ENCODE results near the gene IHH.

The IHH gene

DNA sequence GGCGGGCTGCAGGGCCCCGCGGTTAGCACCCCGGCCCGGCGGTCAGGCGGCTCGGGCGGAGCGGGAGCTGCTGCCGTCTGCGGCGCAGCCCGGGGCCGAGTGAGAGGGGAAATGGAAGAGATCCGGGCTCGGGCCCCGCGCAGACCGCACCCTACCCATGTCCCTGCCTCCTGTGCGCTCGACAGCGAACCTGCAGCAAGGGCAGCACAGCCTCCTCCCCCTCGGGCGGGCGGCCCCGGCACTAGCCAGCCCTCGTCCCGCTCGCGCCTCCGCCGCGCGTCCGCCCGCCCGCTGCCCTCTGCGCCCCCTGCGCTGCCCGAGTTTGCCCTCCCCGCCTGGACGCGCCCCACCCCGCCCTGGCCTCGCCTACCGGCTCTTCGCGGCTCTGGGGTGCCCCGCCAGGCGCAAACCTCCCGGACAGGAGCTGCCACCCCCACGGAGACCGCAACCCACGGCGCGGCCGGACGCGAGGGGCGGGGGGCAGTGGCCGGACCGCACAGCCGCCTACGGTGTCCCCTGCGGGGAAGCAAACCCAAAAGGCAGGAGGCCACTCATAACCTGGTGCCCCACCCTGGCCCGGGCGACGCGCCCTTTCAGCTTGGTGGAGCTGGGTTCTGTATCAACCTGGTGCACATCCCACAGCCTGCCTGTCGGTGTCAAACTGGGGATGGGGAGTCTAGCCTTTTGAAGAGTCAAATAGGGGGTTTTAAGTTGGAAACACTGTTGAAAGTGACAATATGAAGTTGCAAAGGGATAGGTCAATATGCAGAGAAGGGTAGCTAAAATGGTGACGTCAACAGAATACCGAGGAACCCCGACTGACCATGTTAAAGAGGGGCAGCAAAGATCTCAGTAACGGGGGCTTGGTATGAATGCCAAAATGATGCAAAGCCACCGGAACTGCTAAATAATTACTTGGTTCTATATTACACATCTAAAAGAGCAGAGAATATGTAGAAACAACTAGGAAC is at the start of gene IHH:
Gene IHH, minus strand, starts transcription at position 101 of the 971 bp plus-strand sequence. CDS start 454 bp downstream, outside the sequence.
- DNase-seq (ENCODE audit: low spot score) = peak; percentile 63

DNA sequence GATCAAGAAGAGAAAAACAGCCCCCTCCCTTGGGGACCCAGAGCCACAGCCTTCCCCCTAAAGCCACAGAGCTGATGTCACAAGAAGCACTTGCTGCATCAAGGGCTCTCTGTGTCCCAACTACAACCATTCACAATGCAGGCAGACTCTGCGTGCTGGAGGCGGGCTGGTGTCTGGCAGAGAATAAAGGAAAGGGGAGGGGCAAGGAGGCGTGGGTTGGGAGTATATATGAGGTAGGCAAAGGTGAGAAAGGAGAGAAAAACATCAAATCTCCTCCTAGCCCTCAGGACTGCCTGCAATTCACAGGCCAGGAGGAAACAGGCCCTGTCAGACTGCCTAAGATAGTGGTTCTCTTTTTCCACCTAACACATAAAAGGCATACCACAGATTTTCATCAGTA is 48.8 kb upstream of the IHH start:
- DNase-seq (ENCODE audit: low spot score) = peak; percentile 60

- DNase-seq (ENCODE audit: low spot score) = no peak
Observed at GRCh38 chr2:219107758-219108157, 47.0 kb upstream of the IHH start.

- DNase-seq (ENCODE audit: low spot score) = no peak
Observed at GRCh38 chr2:219106251-219106650, 45.5 kb upstream of the IHH start.

GRCh38 chr2:219104107-219105035 is 43.6 kb upstream of the IHH start:
- no peak for DNase-seq (ENCODE audit: low spot score)

GRCh38 chr2:219099329-219099728 is 38.6 kb upstream of the IHH start:
- DNase-seq (ENCODE audit: low spot score) = no peak

DNA sequence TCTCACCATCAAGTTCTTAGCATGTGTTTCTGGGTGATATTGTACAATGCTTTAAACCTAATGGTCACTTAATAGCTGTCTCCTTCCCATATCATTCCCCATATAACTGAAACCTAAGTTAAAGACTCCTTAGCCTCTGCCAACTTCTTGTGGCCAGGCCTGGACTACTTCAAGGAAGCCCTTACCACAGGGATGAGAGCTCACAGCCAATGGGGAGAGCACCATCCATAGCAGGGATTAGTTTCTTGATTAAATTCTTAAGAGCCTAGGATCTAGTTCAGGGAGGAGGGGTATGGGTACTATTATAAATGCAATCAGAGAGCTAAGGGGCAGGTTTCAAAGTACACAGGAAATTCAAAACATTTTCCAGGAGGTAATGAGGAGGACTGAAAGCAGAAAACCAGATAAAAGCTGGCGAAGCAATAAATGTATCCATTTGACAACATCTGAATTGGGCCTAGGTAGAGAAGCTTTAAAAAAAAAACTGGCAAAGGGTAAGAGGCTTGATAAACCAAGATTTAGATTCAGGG is 34.8 kb upstream of the IHH start:
- no peak for DNase-seq (ENCODE audit: low spot score)

DNA sequence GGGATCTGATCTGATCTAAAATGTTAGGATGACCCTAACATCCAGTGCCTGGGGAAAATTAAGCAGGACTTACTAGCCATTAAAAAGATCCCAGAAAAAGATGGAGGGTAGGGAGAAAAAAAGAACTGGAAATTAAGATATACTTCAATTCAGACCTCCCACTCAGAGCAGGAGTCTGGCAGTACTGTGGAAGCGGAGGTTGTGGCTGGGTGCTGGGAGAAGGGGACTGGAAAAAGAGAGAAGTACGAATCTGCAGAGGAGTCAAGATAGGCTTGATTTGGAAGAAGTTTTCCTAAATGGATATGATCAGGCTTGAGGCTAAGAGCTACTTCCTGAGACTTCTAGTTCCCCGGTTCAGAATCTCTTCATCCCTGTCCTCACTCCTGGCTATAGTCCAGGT is 33.5 kb upstream of the IHH start:
- no peak for DNase-seq (ENCODE audit: low spot score)

DNA sequence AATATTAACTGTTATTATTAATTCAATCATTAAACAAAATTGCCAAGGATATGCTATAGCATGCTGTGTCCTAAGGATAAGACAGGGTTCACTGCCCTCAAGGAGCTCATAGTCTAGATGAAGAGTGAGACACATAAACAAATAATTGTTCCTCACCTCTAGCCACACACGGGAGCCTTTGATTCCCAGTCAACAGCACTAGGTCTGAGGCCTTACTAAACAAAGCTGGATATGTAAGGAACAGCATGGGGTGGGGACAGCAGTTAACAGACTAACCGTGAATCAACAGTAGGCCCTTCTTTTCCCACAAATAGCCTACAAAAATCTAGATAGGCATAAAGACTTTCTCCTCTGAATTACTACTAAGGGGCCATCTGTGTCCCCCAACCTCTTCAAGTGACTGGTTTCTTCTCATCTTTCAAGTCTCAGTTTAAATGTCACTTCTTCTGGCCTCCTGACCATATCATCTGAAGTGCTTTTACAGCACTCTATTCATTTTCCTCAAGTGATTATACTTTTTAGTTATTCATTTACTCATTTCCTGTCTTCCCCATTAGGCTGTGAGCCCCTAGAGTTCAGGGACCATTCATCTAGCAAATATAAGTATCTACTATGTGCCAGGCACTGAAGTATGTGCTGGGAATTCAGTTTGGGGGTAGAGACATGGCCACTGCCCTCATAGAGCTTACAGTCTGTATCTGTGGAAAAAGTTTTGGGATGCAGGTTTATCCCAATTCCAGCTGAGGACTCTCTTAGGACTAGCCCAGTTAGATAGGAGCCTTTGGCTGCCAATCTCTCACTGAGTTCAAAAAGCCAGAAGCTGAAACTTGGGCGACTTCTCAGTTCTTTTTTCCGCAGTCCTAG is 29.9 kb upstream of the IHH start:
- DNase-seq (ENCODE audit: low spot score) = no peak

GRCh38 chr2:219089330-219089729 is 28.6 kb upstream of the IHH start:
- no peak for DNase-seq (ENCODE audit: low spot score)

GRCh38 chr2:219087848-219088247 is 27.1 kb upstream of the IHH start:
- DNase-seq (ENCODE audit: low spot score) = no peak

GRCh38 chr2:219087361-219087760 is 26.6 kb upstream of the IHH start:
- DNase-seq (ENCODE audit: low spot score) = no peak

DNA sequence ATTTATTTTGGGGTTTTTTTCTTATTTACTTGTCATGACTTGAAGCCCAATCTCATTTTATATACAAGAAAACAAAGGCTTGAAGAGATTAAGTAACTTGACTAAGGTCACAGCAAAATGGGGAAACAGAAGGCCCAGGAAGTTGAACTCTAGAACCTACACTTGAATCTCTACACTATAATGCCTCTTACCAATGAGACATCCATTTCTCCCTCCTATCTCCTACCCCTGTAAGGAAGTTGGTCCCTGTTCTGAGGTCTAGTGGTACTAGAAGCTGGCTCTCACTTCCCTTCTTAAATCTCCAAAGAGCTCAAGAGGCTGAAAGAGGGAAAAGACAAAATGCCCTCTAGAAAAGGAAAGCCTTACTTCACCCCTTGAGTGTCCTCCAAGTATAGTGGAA is 25.5 kb upstream of the IHH start:
- DNase-seq (ENCODE audit: low spot score) = no peak

DNA sequence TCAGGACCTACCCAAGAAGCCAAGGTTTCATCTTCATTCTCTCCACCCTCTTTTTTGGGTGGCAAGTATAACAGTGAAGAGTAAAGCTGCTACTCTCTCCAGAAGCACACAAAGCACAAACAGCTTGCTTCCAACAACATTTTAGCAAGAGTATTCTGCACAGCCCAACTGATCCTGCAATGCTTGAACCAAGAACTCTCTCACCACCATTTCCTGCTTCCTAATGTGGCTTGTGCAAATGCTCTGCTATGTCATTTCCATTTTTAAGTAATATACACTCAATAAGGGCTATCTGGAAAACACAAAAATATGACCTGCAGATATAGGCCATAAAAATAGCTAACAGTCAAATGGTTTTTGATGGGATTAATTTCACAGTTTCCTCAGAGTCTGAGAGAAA is 24.1 kb upstream of the IHH start:
- no peak for DNase-seq (ENCODE audit: low spot score)

GRCh38 chr2:219082332-219082958 is 21.7 kb upstream of the IHH start:
- no peak for DNase-seq (ENCODE audit: low spot score)

DNA sequence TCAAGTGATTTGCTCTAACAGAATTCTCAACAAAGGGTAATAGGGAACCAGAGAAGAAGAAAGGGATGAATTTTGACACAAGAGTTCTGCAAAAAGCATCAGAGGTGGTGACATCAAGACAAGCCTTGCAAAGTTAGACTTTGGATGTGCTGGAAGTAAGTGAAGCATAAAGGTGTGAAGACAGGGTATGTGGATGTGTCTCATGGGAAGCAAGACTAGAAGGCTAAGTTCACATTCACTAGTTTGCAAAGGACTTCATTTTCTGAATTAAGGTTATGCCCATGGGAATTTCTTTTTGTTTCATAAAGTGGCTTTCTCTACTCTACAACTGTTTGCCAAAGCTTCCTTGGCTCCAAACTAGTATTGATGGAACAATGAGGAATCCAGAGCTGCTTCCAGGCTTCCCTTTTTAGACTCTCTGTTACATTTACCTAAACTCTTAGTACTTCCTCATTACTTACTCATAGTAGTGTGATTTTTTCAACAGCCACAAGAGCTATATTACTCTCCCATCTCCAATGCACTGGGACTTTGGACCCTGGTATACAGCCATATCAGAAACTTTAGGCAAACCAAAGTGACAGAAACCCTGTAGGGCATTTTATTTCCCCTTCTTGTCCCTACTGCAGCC is 21.1 kb upstream of the IHH start:
- DNase-seq (ENCODE audit: low spot score) = no peak

- no peak for DNase-seq (ENCODE audit: low spot score)
Observed at GRCh38 chr2:219081096-219081495, 20.4 kb upstream of the IHH start.

GRCh38 chr2:219079417-219079816 is 18.7 kb upstream of the IHH start:
- no peak for DNase-seq (ENCODE audit: low spot score)

DNA sequence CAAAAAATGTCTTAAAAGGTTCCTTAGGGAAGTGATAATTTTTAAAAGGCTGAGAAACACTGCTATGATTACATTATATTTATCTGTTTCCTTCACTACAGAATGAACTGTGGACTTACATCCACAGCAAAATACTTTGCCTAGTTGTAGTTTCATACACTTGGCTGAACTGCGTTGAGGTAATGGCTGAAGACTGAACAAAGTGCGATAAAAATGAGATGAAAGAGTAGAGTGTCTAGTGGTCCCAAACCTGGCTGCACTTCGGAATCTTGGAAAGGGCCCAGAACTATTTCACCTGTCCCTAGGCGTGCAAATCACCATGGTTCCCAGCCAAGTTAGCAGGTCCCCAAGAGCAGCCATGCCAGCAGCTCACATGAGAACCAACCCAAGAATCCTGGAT is 18.2 kb upstream of the IHH start:
- no peak for DNase-seq (ENCODE audit: low spot score)

DNA sequence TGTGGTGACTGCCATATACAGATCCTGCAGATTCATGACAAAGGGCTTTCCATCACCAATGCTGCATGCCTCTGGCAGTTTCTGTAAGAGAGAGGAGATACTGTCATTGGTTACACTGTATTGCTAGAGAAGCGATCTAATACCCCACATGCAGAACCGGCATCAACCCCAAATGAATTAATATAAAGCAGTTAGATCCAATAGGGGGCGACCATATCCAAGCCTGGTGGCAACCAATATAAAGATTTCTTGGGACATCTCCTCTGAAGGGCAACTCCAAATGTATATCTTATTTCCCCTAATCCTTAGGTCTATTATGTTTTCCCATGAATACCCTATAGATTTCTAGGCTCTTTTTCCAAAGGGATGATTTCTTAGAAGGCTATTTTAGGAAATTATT is 17.4 kb upstream of the IHH start:
- DNase-seq (ENCODE audit: low spot score) = no peak

DNA sequence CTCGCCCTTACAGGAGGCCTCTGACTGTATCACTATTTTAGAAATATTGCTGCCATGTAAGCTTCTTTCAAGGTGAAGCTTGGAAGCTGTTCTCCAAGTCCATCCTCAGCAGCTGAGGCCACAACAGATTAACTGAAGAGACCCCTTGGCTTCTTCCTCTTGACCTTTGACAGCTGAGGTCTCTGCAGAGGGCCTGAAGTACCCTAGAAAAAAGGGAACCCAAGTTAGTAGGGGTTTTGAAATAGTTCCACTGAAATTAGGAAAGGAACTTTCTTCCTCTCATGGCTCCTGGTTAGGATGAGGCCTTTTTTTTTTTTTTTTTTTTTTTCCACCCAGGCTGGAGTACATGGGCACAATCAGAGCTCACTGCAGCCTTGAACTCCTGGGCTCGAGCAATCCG is 15.5 kb upstream of the IHH start:
- DNase-seq (ENCODE audit: low spot score) = no peak
